A673 (cell line): Measurements from ENCODE around the gene PPP2R5C. TPM values are rescaled to one million over a fixed set of nuclear protein-coding genes. Genes with fewer than 3 reads are reported as not detected.

Source experiments
- BruUV-seq: library from RNA; stranded (reverse); fragments of 400-500 nt; replicated peaks from 2 replicates; lab custom pipeline; 2021; lab: Mats Ljungman, UMichigan
- CTCF ChIA-PET: fragments of 300-600 bp; sonication (Branson Sonifier 250); formaldehyde crosslinking; loops from one replicate; lab custom pipeline; 2022; ENCODE audit warnings: antibody characterized with exemption; lab: Charles Lee
- POLR2A ChIA-PET: fragments of 300-600 bp; sonication (Branson Sonifier 250); formaldehyde crosslinking; loops from one replicate; lab custom pipeline; 2022; ENCODE audit warnings: antibody characterized with exemption; ENCODE audit not compliant: low non-redundant PET; lab: Charles Lee
- DNase-seq: peaks from one replicate; pipeline ENCODE4 v3.0.0-alpha.2; 2015; ENCODE audit warnings: low spot score
- H3K27ac ChIP-seq: fragments of 200-600 bp; sonication (generic); 2 replicates; pipeline ENCODE4 v1.5.1; 2016; ENCODE audit warnings: mixed run types, low read depth, mild to moderate bottlenecking, mixed read lengths, antibody characterized with exemption, low read length; ENCODE audit not compliant: poor library complexity, severe bottlenecking
- H3K27me3 ChIP-seq: fragments of 200-600 bp; sonication (generic); replicated peaks from 2 replicates; pipeline ENCODE4 v1.6.1; 2017; ENCODE audit warnings: mixed run types, low read depth, mild to moderate bottlenecking, mixed read lengths, antibody characterized with exemption, low read length; ENCODE audit not compliant: insufficient read depth, poor library complexity
- H3K36me3 ChIP-seq: fragments of 200-600 bp; sonication (generic); 2 replicates; pipeline ENCODE4 v1.6.1; 2016; ENCODE audit warnings: mixed run types, mild to moderate bottlenecking, mixed read lengths, antibody characterized with exemption, low read length; ENCODE audit not compliant: insufficient read depth, poor library complexity, severe bottlenecking
- H3K4me1 ChIP-seq: fragments of 200-600 bp; sonication (generic); 2 replicates; pipeline ENCODE4 v1.6.1; 2017; ENCODE audit warnings: mixed run types, mild to moderate bottlenecking, mixed read lengths, antibody characterized with exemption, low read length; ENCODE audit not compliant: insufficient read depth, poor library complexity, severe bottlenecking
- H3K4me3 ChIP-seq: fragments of 200-600 bp; sonication (generic); 2 replicates; pipeline ENCODE4 v1.5.1; 2016; ENCODE audit warnings: low read depth, mixed run types, mild to moderate bottlenecking, mixed read lengths, low read length; ENCODE audit not compliant: poor library complexity, severe bottlenecking
- H3K9me3 ChIP-seq: fragments of 200-600 bp; sonication (generic); 2 replicates; pipeline ENCODE4 v1.6.1; 2016; ENCODE audit warnings: mixed run types, low read depth, mild to moderate bottlenecking, mixed read lengths, antibody characterized with exemption, low read length; ENCODE audit not compliant: poor library complexity, severe bottlenecking
- CTCF ChIP-seq: fragments of 300-800, 200-600 bp; sonication (generic); conservative IDR thresholded peaks from 2 replicates; pipeline ENCODE4 v1.5.1; 2017; ENCODE audit warnings: low read depth, mild to moderate bottlenecking, antibody characterized with exemption, low read length, moderate library complexity, mixed read lengths
- EZH2 ChIP-seq: fragments of 200-600 bp; sonication (generic); IDR thresholded peaks from 2 replicates; pipeline ENCODE4 v1.6.1; 2017; ENCODE audit warnings: borderline replicate concordance, low read depth, mild to moderate bottlenecking, mixed read lengths, antibody characterized with exemption, low read length; ENCODE audit not compliant: poor library complexity, severe bottlenecking
- intact Hi-C: fragments of 100-400 bp; cut with micrococcal nuclease; formaldehyde crosslinking; loops from one replicate; pipeline ENCODE4 v1.10.0; 2022; ENCODE audit not compliant: unreplicated experiment
- total RNA-seq: library from RNA; stranded (reverse); gene quantifications from 2 replicates; pipeline ENCODE4 v1.2.3, GENCODE V29; 2021

Gene PPP2R5C
- total RNA-seq, 1 experiment from 2014 or later, result 113 TPM

GRCh38 chr14:101827286-101827685, 65.8 kb downstream of the PPP2R5C start:
- H3K27me3 ChIP-seq, result no peaks in the 10 kb centered on the region
- no peak overlapping the region for H3K27ac ChIP-seq
- no peak overlapping the region for H3K4me3 ChIP-seq
- no peaks in the 10 kb centered on the region for H3K4me1 ChIP-seq
- H3K36me3 ChIP-seq, result peaks cover 3% of the 10 kb centered on the region
- ChIA-PET CTCF (no interaction called here), POLR2A (no interaction called here)
- DNase-seq, result no peak
- TF ChIP-seq CTCF (no peak), EZH2 (no peak)
- no TSS peak for BruUV-seq
- no peaks in the 10 kb centered on the region for H3K9me3 ChIP-seq
- intact Hi-C loops, result no loop called here

- Histone ChIP-seq H3K27me3 (no peaks in the 10 kb centered on the region), H3K27ac (no peak overlapping the region), H3K9me3 (no peaks in the 10 kb centered on the region), H3K36me3 (peaks cover 3% of the 10 kb centered on the region), H3K4me3 (no peak overlapping the region), H3K4me1 (no peaks in the 10 kb centered on the region)
- POLR2A ChIA-PET, result no interaction called here
- TF ChIP-seq EZH2, result no peak
- no peak for TF ChIP-seq CTCF
- intact Hi-C loops, result no loop called here
- CTCF ChIA-PET, result no interaction called here
- DNase-seq, result no peak
- BruUV-seq, result no TSS peak
Observed at GRCh38 chr14:101828046-101828445, 66.5 kb downstream of the PPP2R5C start.

- Histone ChIP-seq H3K27ac (no peak overlapping the region), H3K27me3 (no peaks in the 10 kb centered on the region), H3K4me1 (no peaks in the 10 kb centered on the region), H3K4me3 (no peak overlapping the region), H3K9me3 (no peaks in the 10 kb centered on the region), H3K36me3 (no peaks in the 10 kb centered on the region)
- intact Hi-C loops, result no loop called here
- ChIA-PET POLR2A (no interaction called here), CTCF (interaction anchor here (0.6 kb wide), 1 partner anchor 13 kb away, joined by 3 read pairs; no protein-coding TSS in a partner anchor)
- DNase-seq, result no peak
- TF ChIP-seq EZH2, result no peak
- no peak for TF ChIP-seq CTCF
- no TSS peak for BruUV-seq
Observed at GRCh38 chr14:101830271-101830670, 68.8 kb downstream of the PPP2R5C start.
